IMR-90 (cell line): ENCODE results near the gene PF4V1. TPM values are rescaled to one million over a fixed set of nuclear protein-coding genes. Genes with fewer than 3 reads are reported as not detected.

Experiments used
- ATAC-seq: fragments of 200-7000 bp; cut with Tn5 transposase; 2 replicates; pipeline ENCODE4 v1.9.1; 2020; ENCODE audit warnings: low read depth, mild to moderate bottlenecking, moderate library complexity
- BruUV-seq: library from RNA; stranded (reverse); fragments of 400-500 nt; replicated peaks from 2 replicates; lab custom pipeline; 2021; lab: Mats Ljungman, UMichigan
- CTCF ChIA-PET: fragments of 300-600 bp; formaldehyde crosslinking; extraction: SDS; loops from one replicate; lab custom pipeline; 2021; ENCODE audit warnings: antibody characterized with exemption; lab: Yijun Ruan, JAX
- POLR2A ChIA-PET: fragments of 300-600 bp; sonication (Branson Sonifier 250); formaldehyde crosslinking; loops from one replicate; lab custom pipeline; 2022; ENCODE audit warnings: antibody characterized with exemption; ENCODE audit not compliant: unreplicated experiment; lab: Charles Lee
- DNase-seq: peaks from one replicate; pipeline ENCODE4 v3.0.0; 2013
- H2AFZ ChIP-seq: replicated peaks from 2 replicates; pipeline ENCODE3; 2013; ENCODE audit warnings: low read length, mild to moderate bottlenecking; ENCODE audit not compliant: poor library complexity
- H2AK5ac ChIP-seq: 2 replicates; pipeline ENCODE4 v1.6.1; 2013; ENCODE audit warnings: low read depth, low read length, inconsistent platforms
- H2AK9ac ChIP-seq: replicated peaks from 2 replicates; pipeline ENCODE3; 2013; ENCODE audit warnings: mild to moderate bottlenecking, low read depth, low read length, moderate library complexity; ENCODE audit not compliant: poor library complexity
- H2BK120ac ChIP-seq: 2 replicates; pipeline ENCODE4 v1.6.1; 2013; ENCODE audit warnings: low read depth, low read length, inconsistent platforms
- H2BK15ac ChIP-seq: 3 replicates; pipeline ENCODE4 v1.6.1; 2013; ENCODE audit warnings: low read depth, low read length, inconsistent platforms
- H2BK20ac ChIP-seq: 2 replicates; pipeline ENCODE4 v1.6.1; 2013; ENCODE audit warnings: low read depth, mild to moderate bottlenecking, inconsistent platforms, low read length, moderate library complexity
- H2BK5ac ChIP-seq: 2 replicates; pipeline ENCODE4 v1.6.1; 2013; ENCODE audit warnings: mild to moderate bottlenecking, low read depth, low read length, inconsistent platforms; ENCODE audit not compliant: poor library complexity, severe bottlenecking
- H3K14ac ChIP-seq: replicated peaks from 2 replicates; pipeline ENCODE4 v1.6.1; 2013; ENCODE audit warnings: low read depth, low read length, inconsistent platforms
- H3K18ac ChIP-seq: 2 replicates; pipeline ENCODE4 v1.6.1; 2013; ENCODE audit warnings: low read depth, low read length, control low read depth
- H3K23ac ChIP-seq: 2 replicates; pipeline ENCODE4 v1.6.1; 2013; ENCODE audit warnings: low read depth, low read length, inconsistent platforms
- H3K27ac ChIP-seq: 2 replicates; pipeline ENCODE4 v1.5.1; 2013; ENCODE audit warnings: mild to moderate bottlenecking, control low read depth, low read length; ENCODE audit not compliant: insufficient read depth
- H3K27me3 ChIP-seq: 2 replicates; pipeline ENCODE4 v1.6.1; 2013; ENCODE audit warnings: low read length; ENCODE audit not compliant: control insufficient read depth, insufficient read depth
- H3K36me3 ChIP-seq: 2 replicates; pipeline ENCODE4 v1.6.1; 2013; ENCODE audit warnings: low read length, mixed read lengths; ENCODE audit not compliant: control insufficient read depth, insufficient read depth
- H3K4ac ChIP-seq: 2 replicates; pipeline ENCODE4 v1.6.1; 2013; ENCODE audit warnings: low read depth, low read length, inconsistent platforms
- H3K4me1 ChIP-seq: 2 replicates; pipeline ENCODE4 v1.6.1; 2013; ENCODE audit warnings: low read length, mixed read lengths; ENCODE audit not compliant: control insufficient read depth, insufficient read depth
- H3K4me2 ChIP-seq: 2 replicates; pipeline ENCODE4 v1.6.1; 2013; ENCODE audit warnings: low read depth, mild to moderate bottlenecking, control low read depth, low read length, moderate library complexity
- H3K4me3 ChIP-seq: 2 replicates; pipeline ENCODE4 v1.5.1; 2013; ENCODE audit warnings: low read depth, mild to moderate bottlenecking, control low read depth, low read length, moderate library complexity; ENCODE audit not compliant: insufficient read depth
- H3K56ac ChIP-seq: 2 replicates; pipeline ENCODE4 v1.6.1; 2013; ENCODE audit warnings: low read length, inconsistent platforms; ENCODE audit not compliant: insufficient read depth; ENCODE audit errors: extremely low read depth
- H3K79me1 ChIP-seq, 2 experiments: 2 replicates each; pipeline ENCODE4 v1.6.1; 2013; ENCODE audit warnings: low read length in 2 of 2, inconsistent platforms in 1 of 2, low read depth in 1 of 2
- H3K9ac ChIP-seq: 2 replicates; pipeline ENCODE4 v1.6.1; 2013; ENCODE audit warnings: low read depth, low read length, control low read depth
- H3K9me1 ChIP-seq: 2 replicates; pipeline ENCODE4 v1.6.1; 2013; ENCODE audit warnings: low read length, inconsistent platforms; ENCODE audit not compliant: insufficient read depth
- H3K9me3 ChIP-seq: 2 replicates; pipeline ENCODE4 v1.6.1; 2013; ENCODE audit warnings: low read length; ENCODE audit not compliant: control insufficient read depth, insufficient read depth
- H4K20me1 ChIP-seq: 2 replicates; pipeline ENCODE4 v1.6.1; 2013; ENCODE audit warnings: low read length, inconsistent platforms; ENCODE audit not compliant: insufficient read depth
- H4K5ac ChIP-seq: 2 replicates; pipeline ENCODE4 v1.6.1; 2013; ENCODE audit warnings: mild to moderate bottlenecking, low read depth, low read length, control low read depth
- H4K8ac ChIP-seq, 2 experiments: 2 replicates each; pipeline ENCODE4 v1.6.1; 2013; ENCODE audit warnings: low read depth in 2 of 2, low read length in 2 of 2, control low read depth in 1 of 2, inconsistent platforms in 1 of 2
- H4K91ac ChIP-seq: 2 replicates; pipeline ENCODE4 v1.6.1; 2013; ENCODE audit warnings: low read depth, low read length, inconsistent platforms; ENCODE audit not compliant: insufficient read depth
- POLR2A ChIP-seq: IDR thresholded peaks from 2 replicates; pipeline ENCODE4 v1.6.1; 2012; ENCODE audit warnings: mild to moderate bottlenecking, low read depth, low read length
- RFX5 ChIP-seq: IDR thresholded peaks from 2 replicates; pipeline ENCODE4 v1.8.0; 2012; ENCODE audit warnings: low read depth, mild to moderate bottlenecking, low read length, moderate library complexity
- WGBS, 2 experiments: methylation state at CpG; one replicate each; pipeline versions ENCODE4 v1.1.5 to v1.1.7; 2013; ENCODE audit warnings: missing lambda C conversion rate in 2 of 2; ENCODE audit not compliant: insufficient read length in 1 of 2; ENCODE audit errors: extremely low coverage in 2 of 2; 5-methylcytosine and 5-hydroxymethylcytosine counted together
- dilution Hi-C: fragments of 300-500 bp; cut with HindIII; formaldehyde crosslinking; loops from one replicate; pipeline ENCODE4 v1.14.3; 2018; ENCODE audit warnings: low sequenced_read_pairs; ENCODE audit not compliant: unreplicated experiment
- in situ Hi-C: fragments of 300-500 bp; cut with MboI; formaldehyde crosslinking; loops from 3 replicates; pipeline ENCODE4 v1.14.3; 2019; ENCODE audit warnings: low sequenced_read_pairs, inconsistent platforms, mixed read lengths
- intact Hi-C: fragments of 100-400 bp; cut with micrococcal nuclease; formaldehyde crosslinking; loops from 2 replicates; pipeline ENCODE4 v1.10.0; 2022
- polyA plus RNA-seq, 3 experiments: library from polyadenylated mRNA; depleted of rRNA; stranded (reverse); fragments of >200 nt; gene quantifications; 2 replicates each; pipeline ENCODE4 v1.2.3, GENCODE V29; 2012; ENCODE audit warnings: low replicate concordance in 1 of 3
- total RNA-seq: library from RNA; depleted of rRNA; stranded (reverse); fragments of >200 nt; gene quantifications from 2 replicates; pipeline ENCODE4 v1.2.3, GENCODE V29; 2012
- TF ChIP-seq, protein P1 (sequence below): conservative IDR thresholded peaks from 2 replicates; pipeline ENCODE4 v1.5.1; 2012; ENCODE audit warnings: mild to moderate bottlenecking, low read depth, low read length, improper control_type of control experiment
- TF ChIP-seq, protein P2 (sequence below): fragments of 150-350 bp; IDR thresholded peaks from 2 replicates; pipeline ENCODE4 v1.6.1; 2017; ENCODE audit warnings: mild to moderate bottlenecking, antibody characterized with exemption, low read length, low read depth

The PF4V1 gene
- total and polyA plus RNA-seq, 2 of the 4 experiments (the other 2 are of a cell fraction): not detected

DNA sequence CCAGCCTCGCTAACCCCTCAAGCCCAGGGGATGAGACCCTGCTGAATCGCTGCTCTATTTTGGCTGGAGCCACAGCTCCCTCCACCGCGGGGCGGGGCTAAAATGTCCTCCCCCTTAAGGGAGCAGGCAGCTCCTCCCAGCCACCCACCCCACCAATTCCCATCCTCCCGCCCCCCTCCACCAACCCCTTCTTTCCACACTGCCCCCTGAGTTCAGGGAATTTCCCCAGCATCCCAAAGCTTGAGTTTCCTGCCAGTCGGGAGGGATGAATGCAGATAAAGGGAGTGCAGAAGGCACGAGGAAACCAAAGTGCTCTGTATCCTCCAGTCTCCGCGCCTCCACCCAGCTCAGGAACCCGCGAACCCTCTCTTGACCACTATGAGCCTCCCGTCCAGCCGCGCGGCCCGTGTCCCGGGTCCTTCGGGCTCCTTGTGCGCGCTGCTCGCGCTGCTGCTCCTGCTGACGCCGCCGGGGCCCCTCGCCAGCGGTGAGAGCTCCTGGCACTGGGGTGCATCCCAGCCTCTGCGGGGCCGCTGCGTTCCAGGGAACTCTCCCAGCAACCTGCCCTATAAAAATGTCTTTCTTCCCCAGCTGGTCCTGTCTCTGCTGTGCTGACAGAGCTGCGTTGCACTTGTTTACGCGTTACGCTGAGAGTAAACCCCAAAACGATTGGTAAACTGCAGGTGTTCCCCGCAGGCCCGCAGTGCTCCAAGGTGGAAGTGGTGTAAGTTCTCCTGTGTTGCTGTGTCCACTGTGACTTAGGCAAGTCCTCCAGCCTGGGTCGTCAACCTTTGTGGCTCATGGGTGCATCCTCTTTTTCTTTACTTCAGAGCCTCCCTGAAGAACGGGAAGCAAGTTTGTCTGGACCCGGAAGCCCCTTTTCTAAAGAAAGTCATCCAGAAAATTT lies 16.5 kb upstream of the PF4V1 start, which contains the start of gene CXCL6:
Gene CXCL6, plus strand, starts transcription at position 306 of the 907 bp plus-strand sequence. Its CDS starts 73 bp downstream, at position 379.
- Histone ChIP-seq H4K5ac (no peak within 1 kb of the TSS), H3K4me1 (peaks cover 5% of the 10 kb centered on the region; the same call in 1 of the 2 replicates), H2BK5ac (no peak within 1 kb of the TSS), H3K18ac (no peak within 1 kb of the TSS; the same call in 1 of the 2 replicates), H2BK20ac (no peak within 1 kb of the TSS), H3K23ac (no peak within 1 kb of the TSS), H4K91ac (no peak within 1 kb of the TSS), H3K9me3 (no peaks in the 10 kb centered on the region), H3K4me2 (peak within 1 kb of the TSS; percentile 88), H3K27me3 (peaks cover 13% of the 10 kb centered on the region), H2BK120ac (no peak within 1 kb of the TSS), H3K9ac (no peak within 1 kb of the TSS), H3K56ac (no peak within 1 kb of the TSS), H2AFZ (peak within 1 kb of the TSS; percentile 90), H2BK15ac (no peak within 1 kb of the TSS), H4K8ac (no peak within 1 kb of the TSS), H2AK5ac (no peak within 1 kb of the TSS), H3K14ac (no peak within 1 kb of the TSS), H3K9me1 (no peaks in the 10 kb centered on the region; the same call in 1 of the 2 replicates), H3K79me1 (no peaks in the 10 kb centered on the region), H2AK9ac (no peak within 1 kb of the TSS), H3K27ac (no peak within 1 kb of the TSS), H3K4ac (no peak within 1 kb of the TSS), H3K36me3 (no peaks in the 10 kb centered on the region), H4K20me1 (no peaks in the 10 kb centered on the region), H3K4me3 (peak within 1 kb of the TSS; percentile 19; the same call in 1 of the 2 replicates)
- intact Hi-C loops: no loop called here
- no TSS peak for BruUV-seq
- 9% methylated on average over 18 of the region's 41 CpGs; no CpG with 5 or more reads in 1 of the 2 experiments for WGBS, 2 experiments
- dilution Hi-C loops: no loop called here
- in situ Hi-C loops: no loop called here
- ATAC-seq (peak; percentile 80), DNase-seq (no peak)
- ChIA-PET POLR2A (no interaction called here), CTCF (no interaction called here)
- TF ChIP-seq, protein P1, sequence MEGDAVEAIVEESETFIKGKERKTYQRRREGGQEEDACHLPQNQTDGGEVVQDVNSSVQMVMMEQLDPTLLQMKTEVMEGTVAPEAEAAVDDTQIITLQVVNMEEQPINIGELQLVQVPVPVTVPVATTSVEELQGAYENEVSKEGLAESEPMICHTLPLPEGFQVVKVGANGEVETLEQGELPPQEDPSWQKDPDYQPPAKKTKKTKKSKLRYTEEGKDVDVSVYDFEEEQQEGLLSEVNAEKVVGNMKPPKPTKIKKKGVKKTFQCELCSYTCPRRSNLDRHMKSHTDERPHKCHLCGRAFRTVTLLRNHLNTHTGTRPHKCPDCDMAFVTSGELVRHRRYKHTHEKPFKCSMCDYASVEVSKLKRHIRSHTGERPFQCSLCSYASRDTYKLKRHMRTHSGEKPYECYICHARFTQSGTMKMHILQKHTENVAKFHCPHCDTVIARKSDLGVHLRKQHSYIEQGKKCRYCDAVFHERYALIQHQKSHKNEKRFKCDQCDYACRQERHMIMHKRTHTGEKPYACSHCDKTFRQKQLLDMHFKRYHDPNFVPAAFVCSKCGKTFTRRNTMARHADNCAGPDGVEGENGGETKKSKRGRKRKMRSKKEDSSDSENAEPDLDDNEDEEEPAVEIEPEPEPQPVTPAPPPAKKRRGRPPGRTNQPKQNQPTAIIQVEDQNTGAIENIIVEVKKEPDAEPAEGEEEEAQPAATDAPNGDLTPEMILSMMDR: no peak
- TF ChIP-seq POLR2A: no peak
- TF ChIP-seq, protein P2, sequence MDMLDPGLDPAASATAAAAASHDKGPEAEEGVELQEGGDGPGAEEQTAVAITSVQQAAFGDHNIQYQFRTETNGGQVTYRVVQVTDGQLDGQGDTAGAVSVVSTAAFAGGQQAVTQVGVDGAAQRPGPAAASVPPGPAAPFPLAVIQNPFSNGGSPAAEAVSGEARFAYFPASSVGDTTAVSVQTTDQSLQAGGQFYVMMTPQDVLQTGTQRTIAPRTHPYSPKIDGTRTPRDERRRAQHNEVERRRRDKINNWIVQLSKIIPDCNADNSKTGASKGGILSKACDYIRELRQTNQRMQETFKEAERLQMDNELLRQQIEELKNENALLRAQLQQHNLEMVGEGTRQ: no peak
- no peak for TF ChIP-seq RFX5
